Omental fat pad (tissue), 4 donors: Measurements from ENCODE around the gene AZIN2. TPM values are rescaled to one million over a fixed set of nuclear protein-coding genes. Genes with fewer than 3 reads are reported as not detected.

Experiments
- ATAC-seq: fragments of 150-250 bp; one replicate; pipeline ENCODE4 v1.9.1; 2016; ENCODE audit warnings: mild to moderate bottlenecking, moderate library complexity; ENCODE audit not compliant: low FRiP score
- DNase-seq: peaks from one replicate; pipeline ENCODE4 v3.0.0-alpha.2; 2019; ENCODE audit warnings: low spot score
- total RNA-seq, 4 donors: library from RNA; depleted of rRNA; stranded (reverse); fragments of >200 nt; gene quantifications; one replicate each; pipeline ENCODE4 v1.1.0, GENCODE V29; 2016
- TF ChIP-seq, protein P1 (sequence below), 3 donors: fragments of 450-650 bp; IDR thresholded peaks; one replicate each; pipeline ENCODE4 v1.5.1; 2016 to 2017; ENCODE audit warnings: antibody characterized with exemption in 3 of 3, mild to moderate bottlenecking in 3 of 3, moderate library complexity in 2 of 3

AZIN2 gene
- total RNA-seq, 4 donors from 2014 or later: 1.8 to 5.3 (median 3.5) TPM

- TF ChIP-seq, protein P1, sequence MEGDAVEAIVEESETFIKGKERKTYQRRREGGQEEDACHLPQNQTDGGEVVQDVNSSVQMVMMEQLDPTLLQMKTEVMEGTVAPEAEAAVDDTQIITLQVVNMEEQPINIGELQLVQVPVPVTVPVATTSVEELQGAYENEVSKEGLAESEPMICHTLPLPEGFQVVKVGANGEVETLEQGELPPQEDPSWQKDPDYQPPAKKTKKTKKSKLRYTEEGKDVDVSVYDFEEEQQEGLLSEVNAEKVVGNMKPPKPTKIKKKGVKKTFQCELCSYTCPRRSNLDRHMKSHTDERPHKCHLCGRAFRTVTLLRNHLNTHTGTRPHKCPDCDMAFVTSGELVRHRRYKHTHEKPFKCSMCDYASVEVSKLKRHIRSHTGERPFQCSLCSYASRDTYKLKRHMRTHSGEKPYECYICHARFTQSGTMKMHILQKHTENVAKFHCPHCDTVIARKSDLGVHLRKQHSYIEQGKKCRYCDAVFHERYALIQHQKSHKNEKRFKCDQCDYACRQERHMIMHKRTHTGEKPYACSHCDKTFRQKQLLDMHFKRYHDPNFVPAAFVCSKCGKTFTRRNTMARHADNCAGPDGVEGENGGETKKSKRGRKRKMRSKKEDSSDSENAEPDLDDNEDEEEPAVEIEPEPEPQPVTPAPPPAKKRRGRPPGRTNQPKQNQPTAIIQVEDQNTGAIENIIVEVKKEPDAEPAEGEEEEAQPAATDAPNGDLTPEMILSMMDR (IDR thresholded peaks at IDR 0.05): no peak
- ATAC-seq (no peak), DNase-seq (no peak)
These were observed 87.8 kb downstream of the AZIN2 start for GRCh38 chr1:33168556-33169289.

DNA sequence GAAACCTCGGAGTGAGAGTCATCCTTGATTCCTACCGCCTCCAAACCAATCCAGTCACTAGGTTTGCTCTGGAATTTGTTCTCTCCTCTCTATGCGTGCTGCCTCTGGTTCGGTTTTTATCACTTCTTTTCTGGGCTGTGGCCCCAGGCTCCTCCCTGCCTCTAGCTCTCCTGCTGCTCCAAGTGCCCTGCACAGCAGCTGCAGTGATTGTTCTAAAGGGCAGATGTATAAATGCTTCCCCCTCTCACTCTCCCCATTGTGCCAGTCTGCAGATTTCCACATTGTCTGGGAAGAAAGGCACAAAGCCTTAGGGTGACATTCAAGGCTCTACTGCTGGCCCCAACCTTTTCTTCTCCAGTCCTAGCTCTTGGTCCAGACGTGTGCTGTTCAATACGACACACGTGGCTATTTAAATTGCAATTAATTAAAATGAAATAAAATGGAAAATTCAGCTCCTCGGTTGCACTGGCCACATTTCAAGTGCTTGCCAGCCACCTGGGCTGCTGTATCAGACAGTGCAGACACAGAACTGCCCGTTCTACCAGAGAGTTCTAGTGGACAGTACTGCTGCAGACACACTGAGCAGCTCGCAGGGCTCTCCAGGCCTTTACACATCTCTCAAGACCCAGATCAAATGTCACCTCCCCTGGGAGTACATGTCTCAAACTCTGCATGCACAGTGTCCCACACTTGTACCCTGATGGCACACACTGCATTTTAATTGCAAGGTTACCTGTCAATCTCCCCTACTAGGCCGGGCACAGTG lies 88.5 kb downstream of the AZIN2 start:
- DNase-seq: no peak
- no peak for ATAC-seq
- TF ChIP-seq, protein P1 (IDR thresholded peaks at IDR 0.05): no peak

Other genes with a start within 250 kb of the AZIN2 start
- gene FNDC5, start 210.2 kb upstream of the AZIN2 start, total RNA-seq: 1 to 10 TPM in 3 of 4 donors, under 1 TPM in 1; 0.48 to 3.0 (median 1.6) TPM
- gene HPCA, start 194.7 kb upstream of the AZIN2 start, total RNA-seq: 1 to 10 TPM in 1 of 4 donors, not detected in 3; 1.2 TPM
- gene TMEM54, start 179.8 kb upstream of the AZIN2 start, total RNA-seq: 10 to 100 TPM; 16.2 to 70.1 (median 26.4) TPM
- gene RNF19B, start 116.3 kb upstream of the AZIN2 start, total RNA-seq: 10 to 100 TPM; 15.0 to 38.8 (median 29.2) TPM
- gene AK2, start 44.3 kb upstream of the AZIN2 start, total RNA-seq: 100 to 1,000 TPM; 146 to 297 (median 161) TPM
- 1 to 10 TPM; 2.7 to 6.3 (median 3.6) TPM for gene TRIM62, start 100.9 kb downstream of the AZIN2 start, total RNA-seq
- gene ZNF362, start 175.3 kb downstream of the AZIN2 start, total RNA-seq: 10 to 100 TPM; 10.4 to 13.9 (median 11.2) TPM
- not detected for gene A3GALT2, start 239.9 kb downstream of the AZIN2 start, total RNA-seq